ENCODE measurements around the gene AAR2.
A peak's percentile ranks its signal among the peaks of the same experiment; 100 is the strongest.

Gene AAR2

GRCh38 chr20:36234771-36235320, 1.4 kb upstream of the AAR2 start:
- TF ChIP-seq SPI1 (IDR thresholded peaks at IDR 0.05; ENCODE audit: borderline replicate concordance, low read depth) (no peak), CTCF (IDR thresholded peaks at IDR 0.05; ENCODE audit: insufficient read depth, low read length) (no peak), REST (IDR thresholded peaks at IDR 0.05; ENCODE audit: insufficient replicate concordance, low read depth) (no peak), GABPA (IDR thresholded peaks at IDR 0.05; ENCODE audit: low read depth) (no peak), POLR2AphosphoS5 (IDR thresholded peaks at IDR 0.05; ENCODE audit: low read depth) (no peak)
- no peak overlapping the region for H3K27ac ChIP-seq (replicated peaks)
- H3K27me3 ChIP-seq (ENCODE audit: insufficient read depth, poor library complexity, severe bottlenecking): no peaks in the 10 kb centered on the region
- H3K4me3 ChIP-seq (replicated peaks; ENCODE audit: insufficient read depth, low read length): no peak overlapping the region
- DNase-seq (ENCODE audit: low read depth in 1 of 2, low spot score in 1 of 2): no peak

- DNase-seq (ENCODE audit: low read depth in 1 of 2, low spot score in 1 of 2): no peak
- H3K4me3 ChIP-seq (replicated peaks; ENCODE audit: insufficient read depth, low read length): peak overlapping the region; percentile 76
These were observed 476 bp downstream of the AAR2 start for GRCh38 chr20:36236786-36237121.

More at GRCh38 chr20:36236786-36237121, 476 bp downstream of the AAR2 start:
- no peaks in the 10 kb centered on the region for H3K27me3 ChIP-seq (ENCODE audit: insufficient read depth, poor library complexity, severe bottlenecking)
- TF ChIP-seq SPI1 (IDR thresholded peaks at IDR 0.05; ENCODE audit: borderline replicate concordance, low read depth) (no peak), POLR2AphosphoS5 (IDR thresholded peaks at IDR 0.05; ENCODE audit: low read depth) (no peak), GABPA (IDR thresholded peaks at IDR 0.05; ENCODE audit: low read depth) (no peak), CTCF (IDR thresholded peaks at IDR 0.05; ENCODE audit: insufficient read depth, low read length) (no peak), REST (IDR thresholded peaks at IDR 0.05; ENCODE audit: insufficient replicate concordance, low read depth) (no peak)
- peak overlapping the region; percentile 79 for H3K27ac ChIP-seq (replicated peaks)
